Activated T-helper 1 cell treated with Interleukin-2 at 50 U/mL for 16 hours (primary cell): ENCODE measurements around the gene ADAT3.

Experiments
- DNase-seq: peaks from one replicate; pipeline ENCODE4 v3.0.0-alpha.2; 2020; ENCODE audit warnings: low read depth

Gene ADAT3

DNA sequence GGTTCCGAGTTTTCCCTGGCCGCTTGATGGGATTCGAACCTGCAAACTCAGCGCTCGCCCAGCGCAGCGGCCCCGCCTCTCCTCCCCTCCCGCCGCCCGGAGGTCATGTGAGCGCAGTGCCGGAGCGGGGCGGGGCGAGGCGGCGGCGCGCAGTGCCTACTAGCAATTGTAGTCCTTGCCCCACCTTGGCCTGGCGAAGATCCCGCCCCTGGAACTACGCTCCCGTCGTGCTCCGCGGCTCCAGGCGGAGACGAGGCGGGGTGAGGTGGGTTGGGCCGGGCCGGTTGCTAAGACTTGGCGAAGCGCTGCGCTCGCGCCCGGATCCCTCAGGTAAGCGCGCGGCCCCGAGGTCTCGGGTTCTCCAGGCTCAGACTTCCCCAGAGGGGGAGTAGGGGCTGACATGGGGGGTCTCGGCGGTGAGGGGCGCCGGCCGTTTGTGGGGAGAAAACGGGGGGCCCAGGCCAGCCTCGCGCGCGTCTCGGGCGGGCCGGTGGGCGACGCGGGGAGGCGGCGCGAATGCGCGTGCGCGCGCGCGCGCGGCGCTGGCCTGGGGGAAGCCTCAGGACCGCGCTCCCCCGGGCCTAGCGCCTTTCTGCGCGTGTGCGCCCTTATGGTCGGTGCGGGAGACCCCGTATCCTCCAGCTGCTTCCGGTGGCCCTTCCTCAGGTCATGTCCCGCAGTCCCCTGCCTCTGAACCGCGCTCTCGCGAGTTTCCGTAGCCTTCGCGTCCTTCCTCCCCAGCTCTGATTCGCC, at the start of gene ADAT3, which contains the start of gene SCAMP4:
ADAT3 (plus strand) TSS at position 290 of the 753 bp plus-strand sequence. CDS start 6,649 bp downstream, outside the sequence.
SCAMP4 (plus strand) TSS at position 290 of the 753 bp plus-strand sequence. CDS start 9,621 bp downstream, outside the sequence.
- DNase-seq = peak; percentile 98

DNA sequence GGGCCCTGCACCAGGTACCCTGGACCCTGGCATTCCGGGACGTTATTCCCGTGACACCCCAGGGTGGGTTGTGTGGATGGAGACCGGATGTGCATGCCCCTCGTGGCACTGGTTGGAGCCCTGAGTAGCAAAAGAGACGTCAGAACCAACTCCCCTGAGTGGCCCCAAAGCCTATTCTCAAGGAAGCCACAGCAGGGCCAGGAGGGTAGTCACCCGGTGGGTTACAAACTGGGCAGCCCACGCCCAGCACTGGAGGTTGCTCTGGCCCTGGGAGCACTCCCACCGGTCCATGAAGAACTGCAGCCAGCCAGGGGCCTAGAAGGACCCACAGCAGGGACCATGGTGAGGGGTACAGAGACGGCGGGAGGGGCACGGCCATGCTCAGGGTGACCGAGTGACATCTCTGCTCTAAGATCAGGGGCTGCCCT, 49.4 kb upstream of the ADAT3 start:
- DNase-seq = no peak

DNA sequence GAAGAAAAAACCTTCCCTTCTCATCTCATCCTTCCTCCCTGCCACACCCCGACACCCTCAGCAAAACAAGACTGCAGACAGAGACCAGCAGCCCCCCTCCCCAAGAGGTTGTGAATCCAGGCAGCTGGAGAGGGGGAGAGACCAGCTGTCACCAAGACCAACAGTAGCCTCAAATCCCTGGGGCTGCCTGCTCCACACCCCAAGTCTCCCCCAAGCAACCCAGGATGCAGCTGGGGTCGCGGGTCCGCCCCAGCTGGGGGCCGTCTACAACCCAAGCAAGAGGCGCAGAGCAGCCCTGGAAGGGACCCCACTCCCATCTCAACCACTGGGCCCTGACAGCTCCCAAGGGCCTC, 48.9 kb upstream of the ADAT3 start:
- no peak for DNase-seq

DNA sequence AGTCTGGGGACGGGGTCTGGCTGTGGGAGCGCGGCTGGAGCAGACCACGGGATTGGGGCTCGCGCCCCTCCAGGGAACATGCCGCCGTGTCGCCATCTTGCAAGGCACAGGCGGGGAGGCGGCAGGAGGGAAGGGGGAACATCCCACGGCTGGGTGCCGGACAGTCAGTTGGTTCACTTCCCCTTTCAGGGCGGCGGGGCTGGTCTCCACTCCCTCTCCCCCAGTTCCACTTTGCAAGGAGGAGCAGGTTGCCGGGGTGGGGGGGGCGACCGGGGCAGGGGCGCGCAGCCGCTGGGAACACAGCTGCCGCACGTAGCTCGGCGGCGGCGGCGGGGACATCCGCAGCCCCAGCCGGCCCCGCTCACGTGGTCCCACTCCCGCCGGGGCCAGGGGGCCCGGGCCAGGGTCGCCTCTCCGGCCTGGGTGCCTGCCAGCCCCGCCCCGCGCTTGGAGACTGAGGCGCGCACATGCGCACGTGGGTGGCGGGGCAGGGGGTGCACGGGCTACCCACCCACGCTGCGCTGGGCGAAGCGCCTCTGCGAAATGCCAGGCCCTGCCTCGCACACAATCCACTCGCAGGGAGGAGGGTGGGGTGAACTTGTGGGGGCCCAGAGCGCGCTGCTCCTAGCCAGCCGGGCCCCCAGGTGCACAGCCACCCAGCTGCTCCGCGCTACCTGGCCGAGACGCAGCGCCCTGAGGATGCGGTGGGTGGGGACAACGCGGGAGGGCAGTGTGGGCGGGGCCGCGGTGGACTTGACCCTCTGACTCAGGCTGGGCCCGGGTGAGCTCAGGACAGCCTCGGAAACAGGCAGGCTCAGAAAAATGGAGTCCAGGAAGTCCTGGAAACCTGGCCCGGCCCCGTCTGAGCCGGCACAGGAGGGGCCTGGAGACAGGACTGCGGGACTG, 48.2 kb upstream of the ADAT3 start:
- no peak for DNase-seq

DNA sequence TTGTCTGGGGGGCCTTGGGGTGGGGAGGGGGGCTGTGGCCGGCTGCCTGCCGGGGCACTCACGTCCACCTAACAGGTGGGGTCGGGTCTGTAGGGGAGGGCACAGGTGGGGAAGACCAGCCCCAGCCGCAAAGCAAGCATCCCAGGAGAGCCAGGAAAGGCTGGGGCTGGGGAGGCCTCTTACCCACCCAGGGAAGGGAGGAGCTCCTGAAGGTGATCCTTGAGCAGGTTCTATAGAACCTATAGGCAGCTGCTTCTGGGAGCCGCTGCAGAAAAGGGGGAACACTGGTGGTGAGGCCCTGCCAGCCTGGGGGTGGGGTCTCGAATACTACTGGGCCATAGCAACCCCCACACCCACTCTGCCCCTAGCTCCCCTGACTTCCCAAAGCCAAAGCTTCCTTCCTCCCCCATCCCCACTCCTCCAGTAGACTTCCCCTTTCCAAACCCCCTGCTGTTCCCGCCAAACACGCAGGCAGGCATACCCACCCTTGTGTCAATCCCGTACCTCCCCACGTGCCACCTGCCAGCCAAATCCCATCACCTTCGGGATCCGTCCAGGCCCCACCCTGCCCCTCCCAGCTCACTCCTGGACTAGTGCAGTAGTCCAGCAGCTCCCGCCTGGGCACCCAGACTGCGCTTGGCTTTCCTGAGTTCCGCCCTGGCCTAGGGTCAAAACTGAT, 47.4 kb upstream of the ADAT3 start:
- no peak for DNase-seq

DNA sequence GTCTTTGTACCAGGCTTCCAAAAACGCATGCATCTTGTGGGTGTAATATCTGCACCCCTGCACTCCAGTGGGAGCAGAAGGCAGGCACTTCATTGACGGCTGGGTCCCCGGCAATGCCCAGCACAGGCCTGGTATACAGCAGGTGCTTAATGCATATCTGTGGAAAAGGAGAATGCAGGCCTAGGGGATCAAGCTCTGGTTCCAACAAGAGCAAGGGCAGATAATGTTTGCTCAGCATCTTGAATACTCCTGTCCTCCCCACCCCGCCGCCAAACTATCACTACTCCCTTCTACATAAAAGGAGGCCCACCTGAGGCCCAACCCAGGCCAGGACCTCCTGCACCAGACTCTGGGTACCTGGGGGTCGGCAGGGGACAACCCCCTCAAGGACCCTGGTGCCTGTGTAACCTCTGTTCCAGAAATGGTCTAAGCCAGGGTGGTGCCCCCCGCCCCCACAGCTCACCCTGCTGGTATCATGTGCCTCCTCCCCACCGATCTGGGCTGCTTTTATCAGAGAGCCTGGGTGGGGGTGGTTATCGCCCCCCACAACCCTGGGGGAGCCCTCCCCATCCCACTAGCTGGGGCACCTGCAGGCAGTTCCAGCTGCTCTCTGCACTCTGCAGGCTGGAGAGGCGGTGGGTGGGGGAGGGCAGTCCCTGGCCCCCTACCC, 46.7 kb upstream of the ADAT3 start:
- DNase-seq = no peak

DNA sequence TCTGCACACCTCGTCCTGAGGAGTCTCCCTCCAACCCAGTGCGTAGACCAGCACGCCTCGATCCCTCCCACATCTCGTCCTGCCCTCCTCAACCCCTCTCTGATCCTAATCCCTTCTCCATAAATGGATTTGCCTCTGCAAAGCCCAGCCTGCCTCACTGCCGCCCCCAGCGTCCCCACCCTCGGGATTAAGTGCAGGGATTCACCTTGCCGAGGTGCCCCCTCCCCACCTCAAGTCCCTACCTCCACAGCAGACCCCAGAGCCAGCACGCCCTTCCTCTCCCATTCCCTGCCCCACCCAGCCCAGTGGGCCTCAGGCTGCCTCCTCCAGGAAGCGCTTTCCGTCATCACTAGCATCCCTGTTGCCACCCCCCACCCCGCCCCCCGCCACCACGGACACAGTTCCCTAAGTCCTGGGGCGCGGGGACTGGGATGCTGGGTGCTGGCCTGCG, 45.8 kb upstream of the ADAT3 start:
- DNase-seq = no peak

DNA sequence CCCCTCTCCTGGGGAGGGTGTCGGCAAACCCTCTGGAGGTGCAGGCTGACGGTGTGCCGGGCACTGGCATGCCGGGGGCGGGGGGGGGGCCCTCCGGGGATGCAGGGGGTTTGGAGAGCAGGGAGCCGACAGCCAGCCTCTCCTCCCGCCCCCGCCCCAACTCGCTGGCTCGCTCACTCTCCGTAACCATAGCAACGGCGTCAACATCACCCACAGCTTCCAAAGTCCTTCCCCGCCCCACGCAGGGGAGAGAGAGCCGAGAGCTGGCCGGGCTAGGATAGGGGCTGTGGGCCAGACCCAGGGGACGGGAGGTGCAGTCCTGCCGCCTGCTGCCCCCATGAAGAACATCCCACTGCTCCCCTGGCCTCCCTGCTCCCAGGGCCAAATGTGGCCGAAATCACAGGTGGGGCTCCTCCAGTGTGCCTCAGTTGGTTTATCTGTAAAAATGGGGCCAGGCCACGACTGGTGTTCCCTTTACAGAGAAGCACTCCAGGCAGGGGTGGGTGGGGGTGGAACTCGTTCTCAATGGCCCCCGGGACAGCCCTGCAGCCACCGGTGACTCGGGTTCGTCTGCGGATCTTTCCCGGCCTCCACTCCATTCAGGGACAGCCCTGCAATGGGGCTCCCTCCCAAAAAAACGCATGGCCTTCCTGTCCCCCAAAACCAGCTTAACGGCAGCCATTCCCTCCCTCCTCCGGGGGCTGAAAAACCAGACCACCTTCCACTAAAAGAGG, 45.0 kb upstream of the ADAT3 start:
- DNase-seq = no peak

DNA sequence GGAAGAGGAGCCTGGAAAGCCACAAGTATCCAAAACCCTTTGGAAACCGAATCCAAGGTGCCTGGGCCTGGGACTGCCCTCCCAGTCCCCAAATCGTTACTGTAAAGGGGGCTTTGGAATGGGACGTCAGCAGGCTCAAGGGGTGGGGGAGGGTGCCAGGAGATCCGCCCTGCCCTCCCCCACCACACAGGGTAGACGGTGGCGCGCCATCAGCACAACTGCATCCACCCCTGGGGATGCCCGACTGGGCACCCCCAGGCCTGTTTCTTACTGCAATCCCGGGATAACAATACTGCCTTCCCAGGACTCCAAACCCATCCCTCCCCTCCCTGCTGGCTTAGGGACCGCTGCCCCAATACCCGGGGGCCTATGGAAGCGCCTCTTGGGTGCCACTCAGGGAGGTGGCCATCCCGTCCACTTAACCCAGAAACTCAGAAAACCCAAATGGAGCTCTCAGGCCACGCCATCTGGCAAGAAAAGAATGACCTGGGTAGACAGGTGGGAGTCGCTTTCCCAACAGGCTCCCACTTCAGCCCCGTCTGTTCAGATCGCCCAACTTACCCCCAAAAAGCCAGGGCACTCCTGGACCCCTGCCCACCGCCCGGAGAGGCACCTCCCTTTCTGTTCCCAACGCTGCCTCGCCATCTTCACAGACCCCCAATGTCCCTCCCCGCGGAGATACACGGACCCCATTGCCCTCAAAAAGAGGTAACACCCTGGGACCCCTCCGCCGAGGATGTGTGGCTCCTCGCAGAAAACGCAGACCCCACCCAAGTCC, 44.2 kb upstream of the ADAT3 start:
- DNase-seq = no peak

DNA sequence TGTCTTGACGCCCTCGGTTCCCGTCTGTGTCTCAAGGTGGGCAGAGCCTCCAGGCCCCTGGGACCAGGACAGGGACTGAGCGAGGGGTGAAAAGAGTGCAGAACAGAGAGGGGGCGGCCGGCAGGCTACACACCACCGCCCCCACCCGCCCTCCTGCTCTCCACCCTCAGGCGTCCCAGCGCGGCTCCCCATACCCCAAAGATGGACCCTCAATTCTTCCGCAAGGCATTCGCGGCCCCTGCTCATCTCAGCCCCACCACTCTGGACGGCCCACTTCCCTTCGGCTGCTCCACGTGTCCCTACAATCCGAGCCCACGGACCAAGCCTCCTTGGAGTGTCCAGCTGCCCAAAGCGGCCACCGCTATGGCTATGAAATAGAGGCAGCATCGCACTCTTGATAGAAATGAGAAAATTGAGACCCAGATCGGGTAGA, 43.6 kb upstream of the ADAT3 start:
- no peak for DNase-seq

DNA sequence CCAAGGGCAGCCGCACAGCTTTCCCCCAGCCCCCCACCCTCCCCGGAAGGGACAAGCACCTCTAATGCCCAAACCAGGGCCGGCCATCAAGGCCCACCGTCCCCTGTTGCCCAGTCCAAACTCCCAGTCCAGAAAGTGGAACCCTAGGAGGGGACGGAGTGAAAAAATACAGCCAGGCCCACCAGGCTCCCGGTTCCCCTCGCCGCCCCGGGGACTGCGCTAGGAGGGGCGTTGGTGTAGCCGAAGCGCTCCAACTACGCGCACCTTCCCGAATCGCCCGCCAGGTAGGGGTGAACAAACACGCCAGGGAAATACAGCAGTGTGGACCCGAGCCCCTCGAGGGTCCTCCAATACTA, 43.2 kb upstream of the ADAT3 start:
- DNase-seq = no peak

DNA sequence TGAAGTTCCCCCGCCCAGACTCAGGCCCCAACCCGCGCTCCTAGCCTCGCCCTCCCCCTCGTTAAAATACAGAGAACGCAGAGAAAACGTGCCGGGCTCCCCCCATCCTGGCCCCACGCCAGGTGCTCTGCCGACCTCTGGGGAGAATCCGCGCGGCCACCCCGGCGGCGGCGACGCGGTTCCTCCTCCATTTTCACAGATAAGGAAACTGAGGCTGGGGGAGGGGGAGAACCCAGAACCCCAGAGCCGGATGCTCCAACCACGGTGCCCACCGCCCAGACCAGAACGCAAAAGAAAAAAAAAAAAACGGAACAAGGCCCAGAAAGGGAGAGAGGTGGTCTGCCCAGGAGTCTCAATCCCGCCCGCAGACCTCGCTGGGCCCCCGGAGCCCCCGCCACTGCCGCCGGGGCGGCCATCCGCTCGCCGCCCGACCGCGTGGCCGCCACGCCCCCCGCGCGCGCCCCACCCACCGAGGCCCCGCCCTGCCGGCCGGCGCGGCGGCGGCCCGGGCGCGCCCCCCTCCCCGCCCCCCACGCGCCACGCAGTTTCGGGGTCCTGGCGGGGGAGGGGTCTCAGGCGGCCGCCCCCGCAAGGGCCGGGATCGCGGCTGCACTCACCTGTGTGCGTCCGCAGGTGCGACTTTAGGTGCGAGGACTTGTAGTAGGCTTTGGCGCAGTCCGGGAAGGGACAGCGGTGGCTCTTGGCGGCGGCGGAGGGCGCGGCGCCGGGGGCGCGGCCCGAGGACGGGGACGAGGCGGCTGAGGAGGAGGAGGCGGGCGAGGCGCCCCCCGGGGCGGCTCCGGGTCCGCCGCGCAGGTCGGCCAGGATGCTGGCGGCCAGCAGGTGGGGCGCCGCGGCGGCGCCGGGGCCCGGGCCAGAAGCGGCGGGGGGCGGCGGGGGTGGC, 42.5 kb upstream of the ADAT3 start:
- no peak for DNase-seq

DNA sequence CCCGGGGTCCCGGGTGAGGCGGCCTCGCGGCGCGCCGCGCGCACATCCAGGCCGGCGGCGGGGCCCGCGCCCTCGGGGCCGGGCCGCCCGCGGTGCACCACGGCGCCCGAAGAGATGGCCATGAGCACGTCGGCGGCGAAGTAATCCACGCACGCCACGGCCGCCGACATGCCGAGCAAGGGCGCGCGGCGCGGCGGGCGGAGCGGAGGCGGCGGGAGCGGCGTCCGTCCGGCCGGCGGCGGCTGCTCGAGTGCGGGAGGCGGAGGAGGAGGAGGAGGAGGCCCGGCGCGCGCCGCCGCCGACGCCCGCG, 41.9 kb upstream of the ADAT3 start, which contains the start of gene KLF16:
KLF16 (minus strand) TSS at position 252 of the 310 bp plus-strand sequence; CDS start at position 170, 82 bp downstream.
- no peak for DNase-seq

DNA sequence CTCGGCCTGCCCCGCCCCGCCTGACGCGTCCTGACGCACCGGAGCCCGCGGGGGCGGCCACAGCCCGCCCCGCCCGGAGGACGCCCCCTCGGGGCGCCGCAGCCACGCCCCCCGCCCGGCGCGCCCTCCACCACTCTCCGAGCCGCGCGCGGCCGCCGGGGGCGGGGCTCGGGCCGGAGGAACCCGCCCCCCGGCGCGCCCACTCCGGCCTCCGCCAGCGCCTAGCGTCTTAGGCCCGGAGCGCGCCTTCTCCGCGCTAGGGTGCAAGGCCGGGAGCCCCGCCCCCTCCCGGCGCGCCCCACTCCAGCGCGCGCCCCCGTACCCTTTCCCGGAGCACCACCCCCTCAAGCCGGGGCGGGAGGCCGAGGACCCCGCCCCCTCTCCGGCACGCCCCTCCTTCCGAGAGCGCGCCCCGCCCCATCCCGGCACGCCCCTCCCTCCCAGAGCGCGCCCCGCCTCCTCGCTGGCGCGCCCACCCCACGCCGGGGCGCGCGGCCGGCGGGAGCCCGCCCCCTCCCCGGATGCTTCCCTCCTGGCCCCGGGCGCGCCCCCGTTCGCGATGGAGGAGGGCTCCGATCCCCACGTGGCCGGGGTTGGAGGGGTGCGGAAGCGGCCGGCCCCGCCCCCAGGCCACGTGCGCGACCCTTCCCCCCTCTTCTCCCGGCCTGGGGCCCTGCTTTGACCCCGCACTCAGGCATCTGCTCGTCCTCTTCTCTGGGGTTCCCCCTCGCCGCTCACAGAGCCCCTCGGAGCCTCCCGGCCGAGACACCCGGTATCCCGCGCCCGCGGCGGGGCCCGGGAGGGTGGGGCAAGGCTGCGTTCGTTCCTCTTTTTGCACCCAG, 41.3 kb upstream of the ADAT3 start:
- DNase-seq = peak; percentile 91

DNA sequence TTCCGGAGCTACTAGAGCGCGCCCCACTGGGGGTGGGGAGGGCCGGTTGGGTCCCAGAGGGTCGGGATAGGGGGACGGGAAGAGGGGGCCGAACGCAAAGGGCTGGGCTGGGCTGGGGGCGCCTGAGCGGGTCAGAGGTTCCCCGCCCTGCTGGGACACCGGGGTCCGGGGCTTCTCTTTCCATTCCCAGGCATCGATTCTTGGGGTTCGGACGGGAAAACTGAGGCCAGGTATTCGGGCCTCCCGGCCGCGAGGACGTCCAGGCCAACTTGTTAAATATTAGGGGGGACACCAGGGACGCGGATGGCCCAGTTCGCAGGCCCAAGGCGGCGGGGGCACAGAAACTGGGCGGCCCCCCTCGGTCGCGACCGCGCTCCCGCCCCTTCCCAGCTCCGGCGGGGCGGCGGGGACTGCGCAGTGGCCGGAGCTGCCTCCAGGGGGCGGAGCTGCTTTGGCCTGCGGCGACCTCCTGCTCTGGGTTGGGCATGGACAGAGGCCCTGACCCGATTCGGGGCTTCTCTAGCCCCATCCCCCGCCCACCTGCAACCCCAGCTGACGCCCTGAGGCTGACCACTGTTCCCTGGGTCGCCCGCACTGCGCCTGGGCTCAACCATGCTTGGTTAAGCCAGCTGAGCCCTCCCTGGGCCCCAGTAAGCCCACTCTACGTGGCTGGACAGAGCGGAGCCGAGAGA, 40.6 kb upstream of the ADAT3 start:
- no peak for DNase-seq

DNA sequence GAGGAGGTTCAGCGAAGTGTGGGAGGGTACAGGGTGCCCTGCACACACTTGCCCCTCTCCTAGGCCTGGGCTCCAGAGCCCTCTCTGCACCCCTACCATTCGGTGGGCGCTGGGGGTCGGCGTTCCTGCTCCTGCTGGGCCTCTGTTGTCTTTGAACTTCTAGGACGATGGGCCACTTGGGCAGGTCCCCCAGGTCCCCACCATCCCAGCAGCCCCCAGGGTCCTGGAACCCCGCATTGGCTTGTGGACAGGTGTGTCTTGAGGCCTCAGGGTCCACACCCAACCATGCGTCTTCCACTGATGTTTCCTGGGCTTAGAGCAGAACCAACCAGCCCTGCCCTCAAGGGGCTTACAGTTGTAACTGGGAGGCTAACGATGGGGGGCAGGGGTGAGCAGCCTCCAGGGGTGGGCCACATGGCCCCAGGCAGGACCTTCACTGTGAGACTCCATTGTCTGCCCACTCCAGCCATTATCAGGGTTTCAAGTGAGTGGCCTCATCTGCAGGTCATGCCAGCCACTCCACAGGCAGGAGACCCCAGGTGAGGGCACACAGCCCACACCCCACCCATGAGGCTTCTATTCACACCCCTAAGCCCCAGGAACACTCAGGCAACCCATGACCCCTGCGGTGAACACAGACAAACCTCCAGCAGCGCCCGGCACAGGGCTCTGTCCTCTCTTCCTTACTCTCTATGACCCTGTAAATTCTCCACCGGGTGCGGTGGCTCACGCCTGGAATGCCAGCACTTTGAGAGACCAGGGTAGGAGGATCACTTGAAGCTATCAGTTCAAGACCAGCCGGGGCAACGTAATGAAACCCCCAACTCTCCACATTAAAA, 39.8 kb upstream of the ADAT3 start:
- no peak for DNase-seq
